Activated gamma-delta T cell treated with anti-CD3 and anti-CD28 coated beads, Interleukin-2, amount 50 U/mL, for 16 hours (primary cell): Measurements from ENCODE around the gene GPR78.

ENCODE experiments used
- DNase-seq: peaks from one replicate; pipeline ENCODE4 v3.0.0-alpha.2; 2020; ENCODE audit warnings: low read depth

Gene GPR78

DNA sequence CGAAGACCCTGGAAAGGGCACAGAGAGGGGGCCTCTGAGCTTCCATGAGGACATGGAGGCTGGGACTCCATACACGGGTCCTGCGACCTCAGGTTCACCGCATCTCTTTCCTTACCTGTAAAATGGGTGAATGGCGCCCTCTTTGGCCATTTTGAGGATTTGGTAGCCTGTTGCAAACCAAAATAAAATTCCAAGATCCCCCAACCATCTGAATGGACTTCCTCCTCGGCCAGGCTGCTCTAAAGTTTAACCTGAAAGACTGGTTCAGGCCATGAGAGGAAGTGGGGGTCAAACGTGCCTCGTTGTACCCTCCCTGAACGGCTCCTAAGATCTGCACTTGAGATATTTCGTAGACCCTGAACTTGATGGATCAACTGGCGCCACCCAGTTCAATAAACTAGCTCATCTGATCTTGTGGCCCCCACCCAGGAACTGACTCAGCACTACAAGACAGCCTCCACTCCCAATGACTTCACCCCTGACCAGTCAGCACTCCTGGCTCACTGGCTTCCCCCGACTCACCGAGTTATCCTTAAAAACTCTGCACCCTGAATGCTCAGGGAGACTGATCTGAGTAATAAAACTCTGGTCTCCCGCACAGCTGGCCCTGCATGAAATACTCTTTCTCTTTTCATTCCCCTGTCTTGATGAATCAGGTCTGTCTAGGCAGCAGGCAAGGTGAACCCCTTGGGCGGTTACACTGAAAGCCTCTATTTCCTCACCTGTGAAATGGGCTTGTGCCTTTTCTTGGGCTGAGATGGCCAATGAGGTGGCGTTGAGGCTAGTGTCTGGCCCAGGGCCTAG lies 32.9 kb upstream of the GPR78 start:
- no peak for DNase-seq

DNA sequence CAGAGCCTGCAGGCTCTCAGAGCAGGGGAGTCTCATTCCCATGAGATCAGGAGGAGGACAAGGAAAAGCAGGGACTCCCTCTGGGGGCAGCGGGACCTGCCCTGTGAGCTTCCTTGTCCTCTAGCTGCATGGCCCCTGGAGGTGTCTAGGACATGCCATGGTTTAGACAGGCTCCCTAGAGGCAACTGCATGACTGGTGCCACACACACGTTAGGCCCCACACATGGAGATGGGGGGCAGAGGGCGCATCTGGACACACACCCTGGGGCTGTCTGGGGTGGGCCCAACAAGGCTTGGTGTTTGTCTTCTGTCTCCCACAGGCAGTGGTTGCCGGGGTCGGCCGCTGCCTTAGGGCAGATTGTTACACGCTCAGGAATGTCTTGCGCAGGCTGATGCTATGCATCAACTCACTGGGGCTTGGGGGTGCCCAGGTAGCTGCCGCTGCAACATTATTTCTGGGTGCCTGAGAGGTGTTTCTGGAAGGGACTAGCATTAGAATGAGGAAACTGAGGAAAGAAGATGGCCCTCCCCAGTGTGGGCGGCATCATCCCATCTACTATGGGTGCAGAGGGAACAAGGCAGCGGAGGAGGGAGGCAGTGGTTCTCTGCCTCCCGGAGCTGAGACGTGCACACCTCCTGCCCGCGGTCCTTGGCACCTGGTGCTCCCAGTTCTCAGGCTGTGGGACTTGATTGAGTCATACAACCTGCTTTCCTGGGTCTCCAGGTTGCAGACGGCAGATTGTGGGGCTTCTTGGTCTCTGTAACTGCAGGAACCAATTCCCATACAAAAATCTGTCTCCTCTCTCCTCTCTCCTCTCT lies 32.1 kb upstream of the GPR78 start:
- DNase-seq, result no peak

DNA sequence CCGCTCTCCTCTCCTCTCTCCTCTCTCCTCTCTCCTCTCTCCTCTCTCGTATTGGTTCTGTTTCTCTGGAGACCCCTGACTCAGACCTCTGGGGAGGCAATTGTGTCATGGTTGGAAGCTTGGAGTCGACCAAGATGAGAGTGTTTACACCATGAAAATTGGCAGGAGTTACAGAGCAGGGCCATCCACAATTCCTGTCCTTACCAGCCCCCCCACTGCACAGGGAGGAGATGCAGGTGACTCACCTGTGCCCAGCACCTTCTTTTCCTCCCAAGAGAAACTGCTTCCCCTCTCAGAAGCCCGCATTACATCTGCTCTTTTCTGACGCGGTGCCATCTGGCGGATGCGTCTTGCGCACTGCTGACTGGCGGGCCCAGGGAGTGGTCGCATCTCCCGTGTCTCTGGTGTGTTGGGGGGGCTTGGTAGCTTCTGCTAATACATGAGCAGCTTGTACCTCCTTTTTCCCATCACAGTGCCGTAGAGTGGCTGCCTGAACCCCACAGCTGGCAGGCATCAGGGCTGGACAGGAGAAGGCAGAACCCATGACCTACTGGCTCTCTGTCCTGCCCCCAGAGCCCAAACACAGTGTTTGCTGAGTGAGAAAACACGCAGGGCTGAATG lies 31.4 kb upstream of the GPR78 start:
- no peak for DNase-seq

DNA sequence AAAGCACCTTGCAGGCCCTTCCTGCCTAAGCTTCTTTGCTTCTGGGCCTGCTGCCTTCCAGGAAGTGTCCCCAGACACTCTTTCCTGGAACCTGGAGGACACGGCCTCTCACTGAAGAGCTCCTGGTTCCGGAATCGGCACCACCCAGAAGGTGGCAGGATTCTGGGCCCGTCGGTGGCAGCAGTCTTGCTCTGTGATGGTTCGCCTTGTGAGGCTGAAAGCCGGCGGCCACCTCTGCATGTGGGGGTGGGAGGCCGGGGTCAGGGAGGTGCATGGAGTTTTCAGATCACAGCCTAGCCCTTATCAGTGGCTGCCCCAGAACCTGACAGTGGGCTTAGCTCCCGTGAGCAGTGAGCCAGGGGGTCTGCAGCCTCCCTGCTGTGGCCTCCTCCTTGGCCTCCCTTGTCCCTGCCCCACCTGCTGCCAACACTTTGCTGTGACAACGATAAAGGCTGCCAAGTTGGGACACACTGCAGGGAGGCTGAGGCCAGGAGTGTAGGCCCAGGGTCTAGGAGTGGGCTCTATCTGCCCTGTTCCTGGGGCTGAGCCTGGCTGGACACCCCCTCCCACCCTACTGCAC lies 30.8 kb upstream of the GPR78 start:
- DNase-seq, result no peak

DNA sequence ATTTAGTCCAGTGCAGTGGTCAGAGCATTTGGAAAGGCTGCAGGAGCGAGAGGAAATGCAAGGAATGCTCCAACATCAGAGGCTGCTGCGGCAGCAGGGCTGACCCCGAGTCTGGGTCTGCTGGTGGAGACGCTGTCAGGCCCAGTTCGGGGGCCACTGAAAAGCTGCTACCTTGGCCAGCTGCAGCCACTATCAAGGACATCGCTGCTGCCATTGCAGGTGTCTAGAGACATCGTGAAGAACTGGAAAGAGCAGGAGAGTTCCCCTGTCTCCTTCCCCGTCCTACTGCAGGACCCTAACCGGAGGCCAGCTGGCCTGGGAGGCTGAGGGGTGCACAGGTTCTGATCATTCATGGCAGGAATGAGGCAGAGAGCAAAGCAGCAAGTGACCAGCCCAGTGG lies 29.5 kb upstream of the GPR78 start:
- DNase-seq, result no peak

DNA sequence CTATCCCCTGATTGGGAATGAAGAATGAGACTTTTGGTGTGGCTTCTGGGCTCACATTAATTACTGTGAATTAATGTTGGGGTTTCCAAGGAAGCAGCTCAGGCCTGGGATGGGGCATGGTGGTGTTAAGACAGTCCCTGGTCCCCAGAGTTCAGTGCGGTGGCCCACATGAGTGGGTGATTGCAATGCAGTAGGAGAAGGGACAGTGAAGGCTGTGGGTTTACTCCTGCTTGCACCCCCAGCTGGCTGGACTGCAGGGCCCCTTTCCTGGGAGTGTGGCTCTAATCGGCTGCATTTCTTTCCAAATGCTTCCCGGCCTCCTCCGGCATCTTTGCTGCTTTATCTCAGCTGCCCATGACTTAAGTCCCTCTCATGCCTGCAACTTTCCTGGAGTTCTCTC lies 28.2 kb upstream of the GPR78 start:
- no peak for DNase-seq

DNA sequence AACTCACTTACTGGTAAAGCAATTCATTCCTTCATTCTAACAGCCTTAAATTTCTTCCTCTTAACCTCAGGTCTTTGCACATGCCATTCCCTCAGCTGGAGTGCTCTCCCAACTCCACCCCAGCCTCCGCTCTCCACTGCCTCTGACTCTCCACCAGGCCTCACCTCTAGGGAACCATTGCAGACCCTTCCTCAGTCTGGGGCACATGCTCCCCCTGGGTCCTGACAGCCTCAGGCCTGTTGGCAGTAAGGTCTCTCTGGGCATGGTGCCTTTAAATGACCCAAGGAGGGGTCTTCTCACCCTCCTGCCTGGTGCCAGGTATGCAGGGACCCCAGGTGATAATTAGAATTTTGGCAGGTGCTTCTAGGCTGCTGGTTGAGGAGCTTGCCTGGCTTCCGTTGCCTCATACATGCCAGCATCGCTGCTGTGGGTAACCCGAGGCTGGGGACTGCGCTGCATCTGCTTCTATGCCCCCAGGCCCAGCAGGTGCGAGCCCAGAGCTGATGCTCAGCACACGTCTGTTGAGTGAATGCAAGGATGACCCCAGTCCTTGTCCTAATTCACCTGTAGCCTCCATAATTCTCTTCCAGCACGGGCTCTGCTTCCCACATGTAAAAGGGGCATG lies 27.5 kb upstream of the GPR78 start:
- no peak for DNase-seq

DNA sequence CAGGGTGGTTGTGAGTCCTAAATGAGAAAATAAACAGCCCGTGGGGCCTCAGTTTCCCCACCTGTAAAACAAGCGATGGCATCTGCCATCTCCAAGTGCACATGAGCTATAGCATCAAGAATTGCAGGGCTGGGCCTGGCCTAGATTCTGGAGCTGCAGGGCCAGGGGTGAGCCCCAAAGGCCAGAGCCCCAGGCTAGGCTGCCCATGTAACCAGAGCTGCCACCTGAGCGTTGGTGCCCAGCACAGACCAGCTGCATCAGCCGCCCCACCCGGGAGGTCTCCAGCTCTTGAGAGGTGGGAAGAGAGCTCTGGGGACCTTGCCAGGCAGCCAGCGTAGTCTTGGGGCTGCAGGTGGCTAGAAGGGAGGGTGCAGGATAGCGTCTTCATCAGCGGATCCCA lies 27.0 kb upstream of the GPR78 start:
- no peak for DNase-seq

DNA sequence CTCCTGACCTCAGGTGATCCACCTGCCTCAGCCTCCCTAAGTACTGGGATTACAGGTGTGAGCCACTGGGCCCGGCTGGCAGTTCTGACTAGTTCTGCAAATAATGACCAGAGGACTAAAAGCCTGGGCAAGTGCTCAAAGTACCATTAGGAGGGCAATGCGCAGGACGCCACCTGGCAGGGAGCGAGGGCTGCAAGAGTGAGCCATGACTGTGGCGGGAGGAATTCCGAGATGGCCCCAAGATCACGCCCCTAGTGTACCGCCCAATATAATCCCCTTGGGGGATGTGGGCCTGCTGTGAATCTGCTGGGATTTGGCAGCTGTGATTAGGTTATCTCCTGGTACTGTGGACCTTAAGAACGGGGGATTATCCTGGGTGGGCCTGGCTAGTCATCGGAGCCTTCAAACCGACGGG lies 26.2 kb upstream of the GPR78 start:
- no peak for DNase-seq

DNA sequence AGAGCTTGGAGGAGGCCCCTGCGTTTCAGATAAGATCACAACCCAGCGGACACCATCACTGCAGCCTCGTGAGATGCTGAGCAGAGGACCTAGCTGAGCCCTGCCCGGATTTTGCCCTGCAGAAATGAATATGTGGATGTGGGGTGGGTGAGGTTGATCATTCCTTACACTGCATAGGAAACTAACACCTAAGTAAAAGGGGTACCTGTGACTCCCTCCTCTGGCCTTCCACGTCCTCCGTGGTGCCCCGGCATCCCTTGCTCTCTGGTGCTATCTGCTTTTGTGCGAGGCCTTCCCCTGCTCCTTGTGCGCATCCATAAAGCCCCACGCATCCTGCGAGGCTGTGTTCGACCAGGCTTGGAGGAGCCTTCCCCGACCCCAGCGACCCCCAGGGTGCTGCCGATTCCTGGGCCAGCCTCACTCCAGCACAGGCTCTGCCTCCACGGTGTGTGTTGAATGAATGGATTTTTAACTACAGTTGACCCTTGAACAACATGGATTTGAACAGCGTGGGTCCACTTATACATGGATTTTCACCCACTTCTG lies 25.6 kb upstream of the GPR78 start:
- DNase-seq, result no peak

DNA sequence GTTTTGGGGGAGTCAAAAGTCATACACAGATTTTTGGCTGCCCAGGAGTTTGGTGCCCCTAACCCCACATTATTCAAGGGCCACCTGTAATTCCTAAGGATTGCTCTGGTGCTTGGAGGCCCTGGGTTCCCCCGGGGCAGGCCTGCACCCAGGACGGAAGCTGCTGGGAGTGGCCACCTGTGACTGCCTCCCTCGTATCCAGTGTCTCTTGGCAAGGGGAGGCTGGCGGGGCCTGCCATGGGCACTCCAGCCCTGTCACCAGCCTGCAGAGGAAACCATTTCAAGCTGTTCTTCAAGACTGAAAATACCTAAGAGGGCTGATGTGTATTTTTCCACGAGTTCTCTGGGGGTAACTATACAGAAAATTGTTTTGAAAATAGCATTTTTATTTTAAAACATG lies 24.5 kb upstream of the GPR78 start:
- DNase-seq, result no peak

DNA sequence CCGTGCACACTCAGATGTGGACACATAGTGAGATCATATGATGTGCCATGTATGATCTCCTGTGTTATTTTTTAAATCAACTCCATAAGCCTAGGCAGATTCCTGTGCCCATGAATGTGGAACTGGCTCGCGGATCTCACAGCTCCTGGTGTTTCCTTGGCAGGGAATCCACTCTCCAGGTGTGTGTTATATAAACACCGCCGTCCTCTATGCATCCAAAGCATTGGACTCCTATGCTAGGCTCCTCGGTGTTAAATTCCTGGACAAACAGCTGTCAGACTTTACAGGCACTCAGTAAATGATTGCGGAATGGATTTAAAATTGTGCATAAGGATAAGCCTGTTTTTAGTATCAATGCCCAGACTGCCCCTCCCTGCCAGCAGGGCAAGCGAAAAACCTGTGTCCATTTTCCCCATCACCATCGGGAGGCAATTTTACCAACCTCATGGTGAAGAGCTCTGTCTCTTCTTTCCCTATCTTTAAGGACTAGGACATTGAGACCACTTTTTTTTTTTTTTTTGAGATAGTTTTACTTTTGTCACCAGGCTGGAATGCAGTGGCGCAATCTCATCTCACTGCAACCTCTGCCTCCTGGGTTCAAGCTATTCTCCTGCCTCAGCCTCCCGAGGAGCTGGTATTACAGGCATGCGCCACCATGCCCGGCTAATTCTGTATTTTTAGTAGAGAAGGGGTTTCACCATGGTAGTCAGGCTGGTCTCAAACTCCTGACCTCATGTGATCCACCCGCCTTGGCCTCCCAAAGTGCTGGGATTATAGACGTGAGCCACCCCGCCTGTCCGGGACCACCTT lies 23.6 kb upstream of the GPR78 start:
- DNase-seq, result no peak

DNA sequence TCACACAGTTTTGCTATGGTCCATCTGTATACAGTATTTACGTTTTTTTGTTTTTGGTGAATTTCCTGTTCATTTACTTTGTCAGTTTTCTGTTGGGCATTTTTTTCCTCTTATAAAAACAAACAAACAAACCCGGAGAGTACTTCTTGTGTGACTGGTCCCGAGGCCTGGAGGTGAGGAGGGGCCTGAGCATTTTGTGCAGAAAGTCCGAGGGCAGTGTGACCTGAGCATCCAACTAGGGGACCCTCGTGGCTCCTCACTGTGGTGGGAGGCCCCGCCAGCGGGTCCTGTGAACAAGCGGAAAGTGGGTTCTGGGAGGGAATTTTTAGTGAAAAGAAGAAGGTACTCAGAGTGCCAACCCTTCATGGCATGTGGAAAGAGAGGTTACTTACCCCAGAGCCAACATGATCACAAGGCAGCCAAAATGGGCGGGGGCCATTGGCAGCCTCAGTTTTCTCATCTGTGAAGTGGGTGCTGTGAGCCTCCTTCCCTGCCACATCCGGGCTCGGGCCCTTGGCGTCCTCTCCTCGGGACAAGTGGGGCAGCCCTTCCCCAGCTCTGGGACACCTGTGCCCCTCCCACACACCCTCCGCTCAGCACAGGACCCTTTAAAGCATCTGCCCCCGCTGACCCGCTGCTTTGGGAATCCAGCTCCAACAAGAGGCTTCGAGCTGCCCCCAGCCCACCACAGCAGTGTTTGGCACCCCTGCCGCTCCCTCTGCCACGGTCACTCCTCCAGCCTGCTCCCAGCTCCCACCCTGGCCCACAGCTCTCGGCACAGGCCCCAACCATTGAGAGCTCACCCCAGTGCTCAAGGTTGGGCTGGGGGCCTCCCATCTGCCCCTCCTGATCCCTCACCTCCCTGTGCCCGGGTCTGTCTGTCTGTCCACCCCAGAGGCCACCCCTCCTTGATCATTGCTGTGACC lies 22.8 kb upstream of the GPR78 start:
- DNase-seq, result no peak

DNA sequence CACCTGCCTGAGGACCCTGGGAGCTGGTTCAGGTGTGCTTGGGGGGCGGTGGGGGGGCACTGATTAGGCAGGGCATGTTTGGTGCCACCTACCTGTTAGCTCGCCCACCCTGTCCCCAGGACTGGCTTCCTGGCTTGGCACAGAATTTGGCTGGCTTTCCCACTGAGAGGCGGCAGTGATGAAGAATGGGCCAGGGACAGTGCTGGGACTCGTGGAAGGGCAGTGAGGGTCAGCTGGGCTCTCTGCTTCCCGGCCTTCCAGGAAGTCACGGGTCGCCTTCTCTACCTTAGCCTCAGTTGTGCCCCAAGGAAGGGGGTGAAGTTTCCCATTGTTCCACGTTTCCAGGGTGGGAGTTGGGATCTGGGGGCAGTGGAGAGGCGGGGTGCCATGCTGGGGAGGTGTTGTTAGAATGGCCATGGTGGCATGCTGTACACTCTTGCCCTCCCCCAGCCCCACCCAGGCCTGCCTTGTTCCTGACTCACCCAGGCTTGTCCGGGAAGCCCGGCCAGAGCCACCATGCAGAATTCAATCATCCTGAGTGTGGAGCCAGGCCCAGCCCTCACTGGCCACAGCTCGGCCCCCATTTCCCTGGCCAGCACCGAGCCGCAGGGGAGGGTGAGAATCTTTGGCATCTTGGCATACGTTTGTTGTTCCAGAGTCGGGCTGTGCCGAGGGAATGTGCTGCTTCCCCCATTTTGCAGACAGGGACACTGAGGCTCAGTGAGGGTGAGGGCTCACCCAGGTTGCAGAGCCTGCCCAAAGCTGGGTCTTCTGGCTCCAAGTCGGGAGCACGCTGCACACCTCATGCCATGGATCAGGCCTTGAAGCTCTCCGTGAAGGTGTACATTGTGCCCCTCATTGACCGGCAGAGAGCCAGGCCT lies 21.9 kb upstream of the GPR78 start:
- no peak for DNase-seq

DNA sequence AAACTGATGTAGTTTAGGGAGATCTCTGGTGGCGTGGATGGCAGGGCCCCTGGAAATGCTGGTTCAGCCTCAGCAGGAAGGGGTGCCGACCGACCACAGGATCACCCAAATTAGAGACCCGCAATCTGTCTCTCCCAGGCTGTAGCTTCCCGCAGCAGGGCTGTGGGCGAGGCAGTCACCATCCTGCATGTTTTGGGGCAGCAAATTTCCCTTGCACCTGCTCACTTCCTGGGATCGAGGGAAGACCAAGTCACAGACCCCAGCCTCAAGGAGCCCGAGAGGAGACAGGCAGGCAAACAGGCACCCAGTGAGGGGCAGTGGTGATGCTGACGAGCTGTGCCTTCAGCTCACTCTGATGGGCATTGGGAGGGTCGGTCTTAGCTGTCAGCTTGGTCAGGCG lies 21.2 kb upstream of the GPR78 start:
- DNase-seq, result no peak

DNA sequence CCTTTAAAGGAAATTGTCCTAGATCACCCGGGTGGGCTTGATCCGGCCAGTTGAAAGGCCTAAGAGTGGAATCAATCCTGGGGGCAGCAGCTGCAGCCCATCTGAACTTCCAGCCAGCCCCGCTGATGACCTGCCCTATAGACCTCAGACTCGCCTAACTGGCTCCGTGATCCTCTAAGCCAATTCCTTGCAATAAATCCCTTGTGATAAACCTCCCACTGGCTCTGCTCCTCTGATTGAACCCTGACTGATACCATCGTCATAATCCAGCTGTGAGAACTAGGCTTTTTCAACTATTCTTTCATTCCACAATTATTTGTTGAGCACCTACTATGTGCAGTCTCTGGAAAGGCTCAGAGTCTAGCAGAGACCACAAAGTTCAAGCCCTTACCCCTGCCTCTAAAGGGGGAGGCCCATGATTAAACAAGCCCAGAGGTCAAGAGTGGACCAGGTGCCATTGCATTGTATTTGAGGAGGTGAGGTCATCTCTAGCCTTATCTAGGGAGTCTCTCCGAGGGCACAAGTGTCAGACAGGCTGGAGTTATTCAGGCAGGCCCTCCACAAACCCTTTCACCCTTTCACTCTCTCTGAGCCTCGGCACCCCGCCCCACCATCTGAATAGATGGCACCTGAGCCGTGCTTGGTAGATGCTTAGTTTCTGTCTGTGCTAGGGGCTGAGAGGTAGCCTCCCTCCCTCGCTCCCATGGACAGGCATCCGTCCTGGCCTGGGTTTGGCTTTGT lies 20.5 kb upstream of the GPR78 start:
- DNase-seq, result no peak

DNA sequence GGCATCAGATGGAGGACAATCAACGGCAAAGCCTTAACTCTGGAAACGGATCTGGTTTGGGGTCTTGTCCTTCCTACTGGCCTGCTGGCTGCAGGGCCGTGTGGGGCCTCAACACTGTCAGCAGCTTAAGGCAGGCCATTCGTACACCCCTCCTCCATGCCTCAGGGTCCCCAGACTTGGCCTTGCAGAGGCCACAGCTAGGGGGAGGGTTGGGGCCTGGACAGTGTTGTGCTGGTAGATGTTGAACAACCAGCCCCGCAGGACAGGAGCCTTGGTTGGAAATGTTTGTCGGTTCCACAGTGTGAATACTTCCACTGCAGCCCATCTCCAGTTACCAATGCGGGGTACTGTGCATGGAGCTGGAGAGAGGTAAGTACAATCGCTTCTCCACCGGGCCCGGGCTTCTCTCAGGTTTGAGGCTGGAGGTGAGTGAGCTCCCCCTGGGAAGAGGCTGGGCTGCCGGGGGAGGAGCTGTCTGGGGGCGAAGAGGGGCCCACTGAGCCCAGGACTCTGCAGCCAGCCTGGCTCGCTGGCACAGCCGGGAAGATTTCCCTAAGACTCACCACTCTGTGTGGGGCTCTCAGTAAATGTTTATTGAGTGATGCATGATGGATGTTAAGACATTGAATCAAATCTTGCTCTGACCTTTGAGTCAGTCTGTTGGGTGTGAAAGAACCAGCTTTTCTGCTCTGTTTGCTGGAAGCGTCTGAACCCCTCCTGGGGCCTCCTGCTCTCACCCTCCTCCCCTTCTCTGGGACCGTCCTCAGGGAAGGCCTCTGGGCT lies 19.7 kb upstream of the GPR78 start:
- no peak for DNase-seq
